Coronary artery (tissue), 2 donors: ENCODE measurements around the gene SH3BGRL2.
"Not testable (repeated sequence)": the region's sequence is repeated elsewhere in the genome, so short reads cannot be mapped to it uniquely, and the experiment has no call there.

Source experiments
- DNase-seq: peaks from one replicate; pipeline ENCODE4 v3.0.0-alpha.2; 2017; ENCODE audit warnings: low spot score
- H3K27ac ChIP-seq, 2 donors: fragments of 200-600 bp; sonication (generic); one replicate each; pipeline ENCODE4 v1.5.1; 2016 to 2019
- H3K4me3 ChIP-seq: fragments of 200-600 bp; sonication (generic); 2 replicates; pipeline ENCODE4 v1.5.1; 2016; ENCODE audit warnings: mild to moderate bottlenecking, moderate library complexity
- CTCF ChIP-seq: fragments of 200-600 bp; sonication (generic); IDR thresholded peaks from one replicate; pipeline ENCODE4 v1.5.1; 2019; ENCODE audit warnings: antibody characterized with exemption

Gene SH3BGRL2

GRCh38 chr6:79647741-79648140 lies 16.6 kb downstream of the SH3BGRL2 start:
- no peak overlapping the region for H3K4me3 ChIP-seq
- H3K27ac ChIP-seq, result no peak overlapping the region
- no peak for TF ChIP-seq CTCF
- DNase-seq, result no peak

GRCh38 chr6:79648328-79648727 lies 17.2 kb downstream of the SH3BGRL2 start:
- H3K4me3 ChIP-seq, result no peak overlapping the region
- no peak overlapping the region for H3K27ac ChIP-seq

GRCh38 chr6:79649016-79649415 lies 17.9 kb downstream of the SH3BGRL2 start:
- no peak overlapping the region for H3K4me3 ChIP-seq
- TF ChIP-seq CTCF, result no peak
- DNase-seq, result no peak
- no peak overlapping the region for H3K27ac ChIP-seq

More at GRCh38 chr6:79648328-79648727, 17.2 kb downstream of the SH3BGRL2 start:
- no peak for TF ChIP-seq CTCF
- DNase-seq, result no peak

GRCh38 chr6:79650950-79651349 lies 19.8 kb downstream of the SH3BGRL2 start:
- Histone ChIP-seq H3K4me3 (no peak overlapping the region), H3K27ac (no peak overlapping the region)
- DNase-seq, result no peak
- TF ChIP-seq CTCF, result no peak

- H3K4me3 ChIP-seq, result no peak overlapping the region
- no peak for TF ChIP-seq CTCF
- DNase-seq, result no peak
- no peak overlapping the region for H3K27ac ChIP-seq
Measured at GRCh38 chr6:79656134-79656533, 25.0 kb downstream of the SH3BGRL2 start.

- H3K27ac ChIP-seq, result no peak overlapping the region
- no peak for TF ChIP-seq CTCF
- H3K4me3 ChIP-seq, result no peak overlapping the region
- DNase-seq, result no peak
Measured at GRCh38 chr6:79657238-79657637, 26.1 kb downstream of the SH3BGRL2 start.

- DNase-seq, result not testable (repeated sequence)
Measured at GRCh38 chr6:79663655-79664054, 32.5 kb downstream of the SH3BGRL2 start.

More at GRCh38 chr6:79663655-79664054, 32.5 kb downstream of the SH3BGRL2 start:
- not testable (repeated sequence) for H3K4me3 ChIP-seq, H3K27ac ChIP-seq
